Measurements from ENCODE around the gene RNF151. TPM values are rescaled to one million over a fixed set of nuclear protein-coding genes. Genes with fewer than 3 reads are reported as not detected.

RNF151 gene
- total and polyA plus RNA-seq, 2 of the 13 experiments (the other 11 are each of a cell fraction or from before 2014, with no cell fraction given), result not detected

- TF ChIP-seq DZIP1 (CRISPR knock-in tag; IDR thresholded peaks at IDR 0.05) (no peak), MEIS1 (CRISPR knock-in tag; IDR thresholded peaks at IDR 0.05; ENCODE audit: borderline replicate concordance) (peak; percentile 31; the same call in 1 of the 2 replicates), ZSCAN9 (CRISPR knock-in tag; IDR thresholded peaks at IDR 0.05; ENCODE audit: borderline replicate concordance) (no peak; the same call in 1 of the 2 replicates), RNF219 (CRISPR knock-in tag; IDR thresholded peaks at IDR 0.05) (no peak), THRA (CRISPR knock-in tag; IDR thresholded peaks at IDR 0.05; ENCODE audit: borderline replicate concordance) (peak; percentile 54; the same call in 1 of the 2 replicates), ERF (CRISPR knock-in tag; IDR thresholded peaks at IDR 0.05) (peak; percentile 85; the same call in 1 of the 2 replicates), ZNF460 (CRISPR knock-in tag; IDR thresholded peaks at IDR 0.05; ENCODE audit: borderline replicate concordance) (no peak), ZNF790 (CRISPR knock-in tag; IDR thresholded peaks at IDR 0.05; ENCODE audit: borderline replicate concordance) (no peak), ZNF136 (CRISPR knock-in tag; IDR thresholded peaks at IDR 0.05; ENCODE audit: low read depth) (peak; percentile 87; the same call in 1 of the 2 replicates), ZHX1 (CRISPR knock-in tag; IDR thresholded peaks at IDR 0.05; ENCODE audit: low read depth) (no peak), DMTF1 (CRISPR knock-in tag; IDR thresholded peaks at IDR 0.05) (peak; percentile 71; the same call in 1 of the 2 replicates), NPAS2 (CRISPR knock-in tag; IDR thresholded peaks at IDR 0.05; ENCODE audit: borderline replicate concordance) (no peak), ZNF224 (CRISPR knock-in tag; IDR thresholded peaks at IDR 0.05) (no peak), ZC3H13 (CRISPR knock-in tag; IDR thresholded peaks at IDR 0.05) (no peak; the same call in none of the 2 replicates), ZNF256 (CRISPR knock-in tag; conservative IDR thresholded peaks at IDR 0.05) (no peak)
Observed at GRCh38 chr16:1940273-1941161, 26.1 kb upstream of the RNF151 start (continued).

Data from HepG2 (cell line).